HEK293 (cell line): Measurements from ENCODE around the gene ZNF688.

Experiments used
- CTCF ChIA-PET: fragments of 350-600 bp; formaldehyde crosslinking; extraction: SDS; loops from one replicate; lab custom pipeline; 2021; ENCODE audit warnings: antibody characterized with exemption; lab: Yijun Ruan, JAX
- POLR2A ChIA-PET: fragments of 300-600 bp; formaldehyde crosslinking; extraction: SDS; loops from one replicate; lab custom pipeline; 2020; ENCODE audit warnings: antibody characterized with exemption, inconsistent platforms; lab: Yijun Ruan, JAX
- H3K27ac ChIP-seq: fragments of 200-500 bp; sonication (Bioruptor generic); 2 replicates; pipeline ENCODE4 v1.5.1; 2014; ENCODE audit warnings: low read depth, low read length, control low read depth, inconsistent platforms; ENCODE audit errors: extremely low read depth
- H3K36me3 ChIP-seq, 2 experiments: fragments of 200-500 bp in 1 of 2; sonication (Bioruptor generic) in 1 of 2; 1 replicate in 1 of 2; 2 replicates in 1 of 2; pipeline ENCODE4 v1.5.1; 2014 to 2017; ENCODE audit warnings: inconsistent platforms in 2 of 2, low read length in 2 of 2; ENCODE audit not compliant: control insufficient read depth in 2 of 2, insufficient read depth in 1 of 2
- H3K4me1 ChIP-seq: fragments of 200-500 bp; sonication (Bioruptor generic); 2 replicates; pipeline ENCODE4 v1.5.1; 2014; ENCODE audit warnings: mild to moderate bottlenecking, low read length, inconsistent platforms; ENCODE audit not compliant: control insufficient read depth, insufficient read depth
- H3K4me3 ChIP-seq: 2 replicates; pipeline ENCODE4 v1.5.1; 2011; ENCODE audit warnings: low read depth, mild to moderate bottlenecking, control low read depth, low read length, moderate library complexity
- H3K9me3 ChIP-seq: fragments of 200-500 bp; sonication (Bioruptor generic); 2 replicates; pipeline ENCODE4 v1.5.1; 2014; ENCODE audit warnings: low read depth, low read length, inconsistent platforms; ENCODE audit not compliant: control insufficient read depth, insufficient read depth
- ELK4 ChIP-seq: IDR thresholded peaks from 2 replicates; pipeline ENCODE4 v1.6.1; 2011; ENCODE audit warnings: mild to moderate bottlenecking, low read depth, low read length, borderline replicate concordance
- FEZF1 ChIP-seq: fragments of 450-650 bp; formaldehyde crosslinking; IDR thresholded peaks from 2 replicates; pipeline ENCODE4 v1.5.1; 2016; ENCODE audit warnings: missing biosample characterization, missing genetic modification characterization
- TSHZ1 ChIP-seq: fragments of 450-650 bp; formaldehyde crosslinking; IDR thresholded peaks from 2 replicates; pipeline ENCODE4 v1.5.1; 2016; ENCODE audit warnings: missing biosample characterization, missing genetic modification characterization, borderline replicate concordance
- ZBTB1 ChIP-seq: fragments of 450-650 bp; formaldehyde crosslinking; IDR thresholded peaks from 2 replicates; pipeline ENCODE4 v1.5.1; 2016; ENCODE audit warnings: missing biosample characterization, missing genetic modification characterization
- ZBTB20 ChIP-seq: fragments of 450-650 bp; formaldehyde crosslinking; IDR thresholded peaks from 2 replicates; pipeline ENCODE4 v1.5.1; 2016; ENCODE audit warnings: missing biosample characterization, missing genetic modification characterization
- ZBTB26 ChIP-seq: fragments of 450-650 bp; formaldehyde crosslinking; optimal IDR thresholded peaks from 2 replicates; pipeline ENCODE3; 2016; ENCODE audit warnings: missing biosample characterization, mild to moderate bottlenecking, missing genetic modification characterization
- ZFP37 ChIP-seq: fragments of 450-650 bp; formaldehyde crosslinking; IDR thresholded peaks from 2 replicates; pipeline ENCODE4 v1.5.1; 2016; ENCODE audit warnings: missing biosample characterization, missing genetic modification characterization
- ZIC2 ChIP-seq: fragments of 450-650 bp; formaldehyde crosslinking; IDR thresholded peaks from 2 replicates; pipeline ENCODE4 v1.5.1; 2016; ENCODE audit warnings: missing biosample characterization, missing genetic modification characterization
- ZNF10 ChIP-seq: fragments of 450-650 bp; formaldehyde crosslinking; IDR thresholded peaks from 2 replicates; pipeline ENCODE4 v1.5.1; 2017; ENCODE audit warnings: missing biosample characterization, missing genetic modification characterization
- ZNF169 ChIP-seq: fragments of 450-650 bp; formaldehyde crosslinking; IDR thresholded peaks from 2 replicates; pipeline ENCODE4 v1.5.1; 2016; ENCODE audit warnings: missing biosample characterization, missing genetic modification characterization
- ZNF274 ChIP-seq, 2 experiments: fragments of 200-500 bp in 1 of 2; fragments of 450-650 bp in 1 of 2; sonication (Bioruptor generic) in 1 of 2; formaldehyde crosslinking in 1 of 2; IDR thresholded peaks; 2 replicates each; pipeline versions ENCODE4 v1.5.1 to v1.6.1; 2014 to 2016; ENCODE audit warnings: borderline replicate concordance in 1 of 2, inconsistent platforms in 1 of 2, low read length in 1 of 2, missing biosample characterization in 1 of 2, missing genetic modification characterization in 1 of 2
- ZNF311 ChIP-seq: fragments of 450-650 bp; formaldehyde crosslinking; IDR thresholded peaks from 2 replicates; pipeline ENCODE4 v1.5.1; 2017; ENCODE audit warnings: missing biosample characterization, missing genetic modification characterization, borderline replicate concordance
- ZNF335 ChIP-seq: fragments of 450-650 bp; formaldehyde crosslinking; conservative IDR thresholded peaks from 2 replicates; pipeline ENCODE4 v1.5.1; 2016; ENCODE audit warnings: missing biosample characterization, missing genetic modification characterization
- ZNF394 ChIP-seq: fragments of 450-650 bp; formaldehyde crosslinking; IDR thresholded peaks from 2 replicates; pipeline ENCODE4 v1.5.1; 2016; ENCODE audit warnings: missing biosample characterization, missing genetic modification characterization, mild to moderate bottlenecking, moderate library complexity, borderline replicate concordance
- ZNF398 ChIP-seq: fragments of 450-650 bp; formaldehyde crosslinking; IDR thresholded peaks from 2 replicates; pipeline ENCODE4 v1.5.1; 2017; ENCODE audit warnings: missing biosample characterization, missing genetic modification characterization
- ZNF423 ChIP-seq: fragments of 450-650 bp; formaldehyde crosslinking; IDR thresholded peaks from 2 replicates; pipeline ENCODE4 v1.5.1; 2016; ENCODE audit warnings: missing biosample characterization, missing genetic modification characterization
- ZNF510 ChIP-seq: fragments of 450-650 bp; formaldehyde crosslinking; IDR thresholded peaks from 2 replicates; pipeline ENCODE4 v1.5.1; 2018; ENCODE audit warnings: mild to moderate bottlenecking, missing genetic modification characterization, missing biosample characterization; ENCODE audit not compliant: insufficient replicate concordance
- ZNF521 ChIP-seq: fragments of 450-650 bp; formaldehyde crosslinking; IDR thresholded peaks from 2 replicates; pipeline ENCODE4 v1.5.1; 2017; ENCODE audit warnings: missing biosample characterization, mild to moderate bottlenecking, missing genetic modification characterization
- ZNF555 ChIP-seq: fragments of 450-650 bp; formaldehyde crosslinking; conservative IDR thresholded peaks from 2 replicates; pipeline ENCODE4 v1.5.1; 2017; ENCODE audit warnings: missing biosample characterization, mild to moderate bottlenecking, missing genetic modification characterization, inconsistent platforms
- ZNF558 ChIP-seq: fragments of 450-650 bp; formaldehyde crosslinking; IDR thresholded peaks from 2 replicates; pipeline ENCODE4 v1.5.1; 2016; ENCODE audit warnings: missing biosample characterization, missing genetic modification characterization
- ZNF692 ChIP-seq: fragments of 450-650 bp; formaldehyde crosslinking; IDR thresholded peaks from 2 replicates; pipeline ENCODE4 v1.5.1; 2016; ENCODE audit warnings: missing biosample characterization, missing genetic modification characterization
- ZNF701 ChIP-seq: fragments of 450-650 bp; formaldehyde crosslinking; IDR thresholded peaks from 2 replicates; pipeline ENCODE4 v1.5.1; 2016; ENCODE audit warnings: missing biosample characterization, missing genetic modification characterization
- ZNF768 ChIP-seq: fragments of 450-650 bp; formaldehyde crosslinking; IDR thresholded peaks from 2 replicates; pipeline ENCODE4 v1.5.1; 2018; ENCODE audit warnings: missing biosample characterization, mild to moderate bottlenecking, missing genetic modification characterization
- ZSCAN4 ChIP-seq: fragments of 450-650 bp; formaldehyde crosslinking; IDR thresholded peaks from 2 replicates; pipeline ENCODE4 v1.5.1; 2017; ENCODE audit warnings: missing biosample characterization, missing genetic modification characterization

The ZNF688 gene

GRCh38 chr16:30525844-30526136 lies 45.7 kb downstream of the ZNF688 start (continued):
- TF ChIP-seq ZNF555 (tag by site-specific recombination) (no peak), ZSCAN4 (tag by site-specific recombination) (no peak), ZNF701 (no peak), ZNF10 (no peak), ZNF274 (IDR thresholded peaks at IDR 0.05; ENCODE audit: low read length) (no peak), ZNF274 (tag by site-specific recombination; IDR thresholded peaks at IDR 0.05; ENCODE audit: borderline replicate concordance) (no peak), ZNF521 (tag by site-specific recombination) (no peak)

GRCh38 chr16:30524575-30525568 lies 46.6 kb downstream of the ZNF688 start:
- Histone ChIP-seq H3K36me3 (peaks cover 0 to 14% of the 10 kb centered on the region in 2 experiments; a peak in 1 of 3 replicates), H3K27ac (no peak overlapping the region), H3K4me1 (peaks cover 9% of the 10 kb centered on the region), H3K4me3 (no peak overlapping the region), H3K9me3 (no peaks in the 10 kb centered on the region)
- ChIA-PET POLR2A (interaction anchor here (0.6 to 2.1 kb wide), 15 partner anchors 10 to 474 kb away, joined by 3 to 9 read pairs (median 4); partner anchors contain the start of genes CD2BP2, DCTPP1, TBX6 and ZNF688), CTCF (interaction anchor here (0.6 to 1.3 kb wide), 3 partner anchors 11 to 250 kb away, joined by 3 to 9 read pairs (median 3); partner anchors contain the start of gene ZNF747)
- TF ChIP-seq TSHZ1 (tag by site-specific recombination) (no peak), ZNF311 (tag by site-specific recombination) (no peak), ZNF335 (tag by site-specific recombination) (no peak), ZNF558 (tag by site-specific recombination) (no peak), ZNF394 (tag by site-specific recombination) (0 out of 2 replicates have a peak, but pooled peaks have one; percentile 75), ZBTB26 (tag by site-specific recombination) (peak; percentile 5), ZBTB1 (tag by site-specific recombination) (no peak), ZNF423 (tag by site-specific recombination) (no peak), ZFP37 (tag by site-specific recombination) (no peak), ZNF510 (tag by site-specific recombination) (no peak), ELK4 (no peak), ZNF169 (no peak), ZNF398 (tag by site-specific recombination) (no peak), FEZF1 (no peak), ZIC2 (tag by site-specific recombination) (peak; percentile 38), ZNF521 (tag by site-specific recombination) (no peak), ZNF768 (peak; percentile 31; the same call in 1 of the 2 replicates), ZBTB20 (no peak), ZNF692 (tag by site-specific recombination) (no peak)
